BJ (cell line): ENCODE data around the gene HSF2BP. TPM values are rescaled to one million over a fixed set of nuclear protein-coding genes. Genes with fewer than 3 reads are reported as not detected.

Experiments
- CTCF ChIA-PET: fragments of 350-600 bp; formaldehyde crosslinking; extraction: SDS; loops from one replicate; lab custom pipeline; 2021; ENCODE audit warnings: antibody characterized with exemption, inconsistent platforms; lab: Yijun Ruan, JAX
- POLR2A ChIA-PET: fragments of 300-600 bp; sonication (Branson Sonifier 250); formaldehyde crosslinking; extraction: SDS; loops from one replicate; lab custom pipeline; 2021; ENCODE audit warnings: antibody characterized with exemption; lab: Charles Lee
- DNase-seq: peaks from one replicate; pipeline ENCODE4 v3.0.0-alpha.2; 2011; ENCODE audit warnings: low read depth
- H3K27me3 ChIP-seq: 2 replicates; pipeline ENCODE4 v1.6.0; 2011; ENCODE audit warnings: low read length; ENCODE audit not compliant: control insufficient read depth, insufficient read depth
- H3K36me3 ChIP-seq: 2 replicates; pipeline ENCODE4 v1.5.1; 2011; ENCODE audit warnings: low read length; ENCODE audit not compliant: control insufficient read depth, insufficient read depth
- H3K4me3 ChIP-seq: 2 replicates; pipeline ENCODE4 v1.5.1; 2011; ENCODE audit warnings: low read depth, mild to moderate bottlenecking, control low read depth, low read length
- polyA plus RNA-seq: library from polyadenylated mRNA; depleted of rRNA; stranded (reverse); fragments of >200 nt; gene quantifications from 2 replicates; pipeline ENCODE4 v1.2.3, GENCODE V29; 2011
- TF ChIP-seq, protein P1 (sequence below): IDR thresholded peaks from 2 replicates; pipeline ENCODE4 v1.5.1; 2011; ENCODE audit warnings: low read depth, mild to moderate bottlenecking, control low read depth, inconsistent platforms, low read length, moderate library complexity; ENCODE audit not compliant: insufficient read depth

HSF2BP gene
- polyA plus RNA-seq, 1 experiment, result 1.2 TPM

DNA sequence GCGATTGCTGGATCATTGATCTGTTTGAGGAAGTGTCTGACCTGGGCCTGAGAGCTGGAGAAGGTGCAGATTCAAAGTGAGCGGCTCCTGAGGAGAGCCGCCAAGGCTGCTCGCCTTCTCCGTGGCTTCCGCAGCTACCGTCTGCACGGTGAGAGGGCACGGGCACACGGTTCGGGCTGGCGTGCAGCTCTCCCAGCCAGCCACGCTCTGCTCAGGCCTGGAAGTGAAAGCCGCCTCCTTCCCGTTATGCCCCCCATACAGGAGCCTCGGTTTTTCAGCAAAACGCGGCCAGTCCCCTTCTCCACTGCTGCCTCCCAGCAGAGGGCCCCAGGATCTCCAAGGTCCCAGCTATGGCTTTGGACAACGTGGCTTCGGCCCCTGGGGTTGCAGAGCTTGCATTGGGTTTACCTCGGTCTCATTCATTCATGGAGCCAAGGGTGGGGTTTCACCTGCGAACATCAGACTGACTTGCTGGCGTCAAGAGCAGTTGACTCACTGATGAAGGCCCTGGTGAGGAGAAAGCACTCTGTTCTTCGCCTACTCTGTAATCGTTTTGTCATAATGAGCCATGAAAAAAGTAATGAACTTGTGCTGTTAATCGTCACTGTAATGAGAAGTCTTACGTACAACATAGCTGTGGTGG, 35.3 kb upstream of the HSF2BP start:
- ChIA-PET CTCF (no interaction called here), POLR2A (no interaction called here)
- no peak for DNase-seq
- Histone ChIP-seq H3K4me3 (no peak overlapping the region), H3K27me3 (no peaks in the 10 kb centered on the region), H3K36me3 (peaks cover 25% of the 10 kb centered on the region)
- TF ChIP-seq, protein P1, sequence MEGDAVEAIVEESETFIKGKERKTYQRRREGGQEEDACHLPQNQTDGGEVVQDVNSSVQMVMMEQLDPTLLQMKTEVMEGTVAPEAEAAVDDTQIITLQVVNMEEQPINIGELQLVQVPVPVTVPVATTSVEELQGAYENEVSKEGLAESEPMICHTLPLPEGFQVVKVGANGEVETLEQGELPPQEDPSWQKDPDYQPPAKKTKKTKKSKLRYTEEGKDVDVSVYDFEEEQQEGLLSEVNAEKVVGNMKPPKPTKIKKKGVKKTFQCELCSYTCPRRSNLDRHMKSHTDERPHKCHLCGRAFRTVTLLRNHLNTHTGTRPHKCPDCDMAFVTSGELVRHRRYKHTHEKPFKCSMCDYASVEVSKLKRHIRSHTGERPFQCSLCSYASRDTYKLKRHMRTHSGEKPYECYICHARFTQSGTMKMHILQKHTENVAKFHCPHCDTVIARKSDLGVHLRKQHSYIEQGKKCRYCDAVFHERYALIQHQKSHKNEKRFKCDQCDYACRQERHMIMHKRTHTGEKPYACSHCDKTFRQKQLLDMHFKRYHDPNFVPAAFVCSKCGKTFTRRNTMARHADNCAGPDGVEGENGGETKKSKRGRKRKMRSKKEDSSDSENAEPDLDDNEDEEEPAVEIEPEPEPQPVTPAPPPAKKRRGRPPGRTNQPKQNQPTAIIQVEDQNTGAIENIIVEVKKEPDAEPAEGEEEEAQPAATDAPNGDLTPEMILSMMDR, result no peak

DNA sequence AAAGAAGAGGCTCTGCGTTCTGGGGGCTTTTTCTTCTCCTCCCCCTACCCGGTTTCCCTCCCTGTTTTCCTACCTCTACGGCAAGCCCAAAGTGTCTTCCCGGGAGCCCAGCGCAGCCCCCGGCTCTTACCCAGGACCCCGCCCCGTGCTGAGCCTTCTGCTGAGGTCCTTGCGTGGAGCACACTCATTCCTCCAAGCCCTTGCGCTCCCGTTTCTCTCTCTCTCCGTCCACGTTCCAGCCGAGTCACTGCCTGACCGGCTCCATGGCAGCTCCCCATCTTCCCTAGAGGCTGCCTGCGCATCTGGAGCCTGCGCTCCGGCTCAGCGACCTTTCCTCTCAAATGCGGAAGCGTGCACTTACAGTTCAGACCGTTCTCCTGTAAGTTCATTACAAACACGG, 34.7 kb upstream of the HSF2BP start:
- Histone ChIP-seq H3K4me3 (no peak overlapping the region), H3K36me3 (peaks cover 30% of the 10 kb centered on the region), H3K27me3 (no peaks in the 10 kb centered on the region)
- POLR2A ChIA-PET, result no interaction called here
- TF ChIP-seq, protein P1, result no peak
- no peak for DNase-seq
- CTCF ChIA-PET, result no interaction called here

DNA sequence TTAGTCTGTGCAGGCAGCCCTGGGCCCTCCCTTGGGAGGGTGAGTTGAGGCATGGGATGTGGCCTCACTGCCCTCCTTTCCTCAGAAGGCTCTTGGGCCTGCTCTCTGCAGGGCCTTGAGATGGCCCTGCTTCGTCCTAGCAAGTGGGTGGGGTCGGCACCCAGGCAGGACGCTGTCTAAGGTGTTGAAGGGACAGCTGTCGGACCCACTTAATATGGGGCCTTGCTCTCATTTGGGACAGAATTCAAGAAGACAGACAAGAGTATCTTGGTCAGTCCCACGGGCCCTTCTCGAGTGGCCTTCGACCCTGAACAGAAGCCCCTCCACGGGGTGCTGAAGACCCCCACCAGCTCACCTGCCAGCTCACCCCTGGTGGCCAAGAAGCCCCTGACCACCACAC, 33.7 kb upstream of the HSF2BP start:
- CTCF ChIA-PET, result no interaction called here

DNA sequence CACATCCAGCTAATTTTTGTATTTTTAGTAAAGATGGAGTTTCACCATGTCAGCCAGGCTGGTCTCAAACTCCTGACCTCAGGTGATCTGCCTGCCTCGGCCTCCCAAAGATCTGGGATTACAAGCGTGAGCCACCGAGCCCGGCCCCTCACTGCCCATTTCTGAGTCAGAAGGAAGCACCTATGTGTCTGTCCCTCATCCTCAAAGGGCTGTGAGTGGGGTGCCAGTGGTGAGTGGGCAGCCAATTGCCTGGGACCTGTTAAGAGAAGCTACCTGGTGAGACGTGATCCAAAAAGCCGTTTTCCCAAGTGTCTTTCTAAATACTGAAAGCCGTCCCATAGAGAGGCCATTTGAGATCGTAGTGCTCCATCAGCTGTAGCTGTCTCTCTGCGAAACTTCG, 32.5 kb upstream of the HSF2BP start:
- ChIA-PET POLR2A (no interaction called here), CTCF (no interaction called here)
- H3K36me3 ChIP-seq, result peaks cover 40% of the 10 kb centered on the region
- no peak for DNase-seq
- H3K4me3 ChIP-seq, result no peak overlapping the region
- H3K27me3 ChIP-seq, result no peaks in the 10 kb centered on the region
- TF ChIP-seq, protein P1, result no peak

More for the DNA sequence above, 33.7 kb upstream of the HSF2BP start:
- POLR2A ChIA-PET, result no interaction called here
- no peaks in the 10 kb centered on the region for H3K27me3 ChIP-seq
- no peak for DNase-seq
- TF ChIP-seq, protein P1, result no peak
- H3K36me3 ChIP-seq, result peaks cover 33% of the 10 kb centered on the region
- H3K4me3 ChIP-seq, result no peak overlapping the region

DNA sequence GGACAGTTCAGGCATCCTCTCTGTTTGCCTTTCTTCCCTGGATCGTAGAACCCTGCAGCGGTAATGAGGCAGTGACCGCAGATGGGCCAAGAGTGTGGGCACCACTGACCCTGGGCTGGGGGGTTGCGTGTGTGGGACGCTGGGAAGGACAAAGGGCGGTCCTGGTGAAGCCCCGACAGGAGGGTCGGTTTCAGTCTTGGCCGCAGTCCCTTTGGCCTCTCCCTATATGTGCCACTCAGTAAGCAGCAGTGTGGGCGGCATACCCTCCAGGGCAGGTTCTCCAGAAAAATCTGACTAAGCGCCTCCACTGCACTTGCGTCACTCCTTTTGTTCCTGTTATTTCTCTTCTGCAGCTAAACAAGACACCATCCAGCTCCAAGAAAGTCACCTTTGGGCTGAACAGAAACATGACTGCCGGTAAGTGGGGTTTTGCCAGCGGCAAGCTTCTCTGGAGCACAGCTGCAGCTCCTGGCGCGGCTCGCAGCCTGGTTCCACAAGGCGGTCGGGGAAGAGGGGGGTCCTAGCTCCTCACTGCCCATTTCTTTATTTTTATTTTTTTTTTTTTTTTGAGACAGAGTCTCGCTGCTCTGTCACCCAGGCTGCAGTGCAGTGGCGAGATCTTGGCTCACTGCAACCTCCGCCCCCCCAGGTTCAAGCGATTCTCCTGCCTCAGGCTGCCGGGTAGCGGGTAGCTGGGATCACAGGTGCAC, 32.0 kb upstream of the HSF2BP start:
- POLR2A ChIA-PET, result no interaction called here
- TF ChIP-seq, protein P1, result no peak
- CTCF ChIA-PET, result no interaction called here
- Histone ChIP-seq H3K36me3 (peaks cover 43% of the 10 kb centered on the region), H3K27me3 (no peaks in the 10 kb centered on the region), H3K4me3 (no peak overlapping the region)
- no peak for DNase-seq
